Measurements from ENCODE around the gene HOXA10. TPM values are rescaled to one million over a fixed set of nuclear protein-coding genes. Genes with fewer than 3 reads are reported as not detected.

HOXA10 gene
- total RNA-seq, 6 experiments from 2014 or later: 38.9 to 43.5 (median 41.1) TPM

DNA sequence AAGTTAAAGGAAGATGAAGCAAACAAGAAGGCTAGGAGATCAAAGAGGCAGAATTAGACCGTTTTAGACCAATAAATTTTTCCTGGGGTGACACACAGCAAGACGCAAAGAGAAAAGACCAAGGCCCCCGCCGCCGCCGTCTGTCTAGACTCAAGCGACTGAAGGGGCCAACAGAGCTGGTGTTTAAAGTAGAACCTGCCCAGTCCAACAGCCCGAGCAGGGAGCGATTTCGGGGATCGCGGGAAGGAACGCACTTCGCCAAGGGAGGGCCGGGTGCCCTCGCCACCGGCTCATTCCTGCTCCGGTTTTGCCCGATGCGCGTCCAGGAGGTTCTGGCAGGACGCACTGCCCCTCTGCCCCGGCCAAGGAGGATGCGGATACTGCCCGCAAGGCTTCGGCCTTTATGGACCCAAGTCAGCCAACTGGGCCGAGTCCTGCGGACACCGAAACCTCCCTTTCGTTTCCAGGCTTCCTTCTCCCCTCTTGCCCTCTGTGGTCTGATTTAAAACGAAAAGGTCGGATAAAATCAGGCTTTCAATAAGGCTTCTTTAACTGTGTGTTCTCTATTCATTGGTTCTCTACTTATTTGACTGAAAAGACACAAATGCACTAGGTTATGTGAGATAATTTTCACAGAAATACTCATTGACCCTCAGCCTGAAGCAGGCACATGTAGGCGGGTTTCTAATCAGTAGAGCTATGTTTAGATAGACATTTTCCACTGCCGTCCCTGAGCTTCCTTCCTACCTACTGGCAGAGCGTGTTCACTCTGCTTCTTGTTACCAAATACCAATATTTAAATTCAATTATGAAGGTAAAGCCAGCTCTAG, 15.5 kb downstream of the HOXA10 start:
- no peaks in the 10 kb centered on the region for H3K9me3 Mint-ChIP-seq
- H3K27ac Mint-ChIP-seq: no peak overlapping the region
- peaks cover 23% of the 10 kb centered on the region for H3K36me3 Mint-ChIP-seq (ENCODE audit: low read depth)
- peaks cover 22% of the 10 kb centered on the region for H3K4me1 Mint-ChIP-seq (ENCODE audit: low read depth)
- peaks cover 13% of the 10 kb centered on the region for H3K27me3 Mint-ChIP-seq (ENCODE audit: insufficient read depth)
- TF ChIP-seq CTCF (IDR thresholded peaks at IDR 0.05): no peak
- DNase-seq: no peak
- H3K4me3 Mint-ChIP-seq: no peak overlapping the region

DNA sequence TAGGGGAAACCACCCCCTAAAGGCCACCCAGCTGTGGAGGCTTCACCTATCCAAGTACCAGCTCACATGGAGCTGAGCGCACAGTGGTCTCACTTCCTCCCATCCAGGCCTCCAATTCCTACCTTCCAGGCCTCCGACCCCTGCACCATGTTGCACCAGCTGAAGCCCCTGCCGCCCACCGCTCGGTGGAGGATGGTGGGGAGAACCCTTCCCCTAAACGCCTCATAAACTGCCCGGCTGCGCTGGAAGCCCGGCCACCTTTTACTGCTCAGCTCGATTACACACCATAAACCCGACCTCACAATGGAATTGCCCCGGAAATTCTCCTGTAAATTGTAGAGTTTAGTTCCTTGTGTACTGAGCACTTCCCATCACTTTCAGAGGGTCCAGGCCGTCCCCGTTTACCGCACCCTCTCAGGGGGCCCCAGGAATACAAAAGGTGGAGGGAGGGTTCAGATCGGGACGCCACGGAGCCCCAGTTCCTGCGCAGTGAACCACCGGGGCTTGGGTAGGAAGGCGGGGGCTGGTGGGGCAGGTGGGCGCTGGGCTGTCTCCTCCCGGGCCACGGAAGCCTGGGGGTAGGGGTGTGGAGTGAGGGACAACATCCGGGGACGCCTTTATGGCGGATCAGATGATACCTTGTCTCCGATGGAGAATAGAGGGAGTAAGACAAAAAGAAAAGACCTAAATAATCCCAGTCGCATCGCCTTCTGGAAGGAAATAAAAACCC, 16.3 kb downstream of the HOXA10 start:
- H3K36me3 Mint-ChIP-seq (ENCODE audit: low read depth): peaks cover 15% of the 10 kb centered on the region
- peaks cover 30% of the 10 kb centered on the region for H3K4me1 Mint-ChIP-seq (ENCODE audit: low read depth)
- no peak for TF ChIP-seq CTCF (IDR thresholded peaks at IDR 0.05)
- H3K27me3 Mint-ChIP-seq (ENCODE audit: insufficient read depth): peaks cover 11% of the 10 kb centered on the region
- no peak overlapping the region for H3K4me3 Mint-ChIP-seq
- H3K9me3 Mint-ChIP-seq: no peaks in the 10 kb centered on the region
- no peak for DNase-seq
- no peak overlapping the region for H3K27ac Mint-ChIP-seq

DNA sequence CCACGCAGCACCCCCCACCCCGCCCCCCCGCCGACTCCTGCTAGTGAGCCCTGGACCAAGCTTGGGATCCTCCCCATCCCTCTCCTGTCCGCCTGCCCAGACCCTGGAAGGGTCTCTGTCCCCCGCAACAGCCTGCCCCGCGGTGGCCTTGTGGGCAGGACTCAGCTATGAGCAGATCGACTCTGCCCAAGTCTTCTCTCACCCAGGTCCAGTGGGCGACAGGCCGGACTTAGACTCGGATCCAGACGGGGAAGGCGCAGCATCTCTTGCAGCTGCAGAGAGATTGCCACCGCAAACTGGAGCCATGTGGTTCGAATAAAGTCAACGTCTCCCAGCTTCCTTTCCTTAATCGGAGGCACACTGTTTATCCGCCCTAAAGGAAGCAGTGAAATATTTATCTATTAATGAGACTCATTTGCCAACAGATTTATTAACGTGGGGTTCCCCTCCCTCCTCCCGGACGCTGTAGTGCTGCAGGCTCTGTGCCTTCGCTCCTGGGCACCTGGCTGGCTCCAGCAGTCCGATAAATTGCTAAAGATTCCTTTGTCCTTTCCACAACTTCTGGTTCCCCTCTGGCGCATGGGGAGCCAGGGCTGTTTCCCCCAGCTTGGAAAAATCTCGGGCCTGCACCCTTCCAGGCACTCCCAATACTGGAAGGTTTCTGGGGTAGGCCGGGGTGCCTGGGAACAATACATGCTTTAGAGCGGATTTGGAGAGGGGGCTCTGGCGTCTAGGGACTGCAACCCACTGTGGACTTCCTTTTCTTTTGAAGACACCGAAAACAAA, 17.0 kb downstream of the HOXA10 start:
- H3K4me1 Mint-ChIP-seq (ENCODE audit: low read depth): peaks cover 30% of the 10 kb centered on the region
- peak overlapping the region; percentile 91 for H3K4me3 Mint-ChIP-seq
- peaks cover 11% of the 10 kb centered on the region for H3K27me3 Mint-ChIP-seq (ENCODE audit: insufficient read depth)
- DNase-seq: no peak
- peaks cover 7% of the 10 kb centered on the region for H3K36me3 Mint-ChIP-seq (ENCODE audit: low read depth)
- no peak for TF ChIP-seq CTCF (IDR thresholded peaks at IDR 0.05)
- no peaks in the 10 kb centered on the region for H3K9me3 Mint-ChIP-seq
- no peak overlapping the region for H3K27ac Mint-ChIP-seq

DNA sequence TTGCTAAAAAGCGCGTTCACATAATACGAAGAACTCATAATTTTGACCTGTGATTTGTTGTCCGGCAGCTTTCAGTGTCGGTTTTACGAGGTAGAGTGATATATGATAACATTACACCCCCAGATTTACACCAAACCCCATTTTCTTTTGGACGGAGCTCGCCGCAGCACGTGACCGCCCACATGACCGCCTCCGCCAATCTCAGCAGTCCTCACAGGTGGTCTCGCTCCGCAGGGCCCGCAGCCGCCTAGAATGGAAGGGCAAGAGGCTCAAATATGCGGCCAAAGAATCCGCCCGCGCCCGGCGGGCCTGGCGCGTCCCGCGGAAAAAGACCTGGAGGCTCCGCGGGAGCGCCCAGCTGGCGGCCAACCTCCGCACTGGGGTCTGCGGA, 17.6 kb downstream of the HOXA10 start, which contains the start of gene HOXA7:
Gene HOXA7 (minus strand): TSS at position 168 of the 391 bp plus-strand sequence. CDS start 130 bp downstream, at position 38.
- H3K4me1 Mint-ChIP-seq (ENCODE audit: low read depth): peaks cover 34% of the 10 kb centered on the region
- H3K9me3 Mint-ChIP-seq: no peaks in the 10 kb centered on the region
- peak within 1 kb of the TSS; percentile 91 for H3K4me3 Mint-ChIP-seq
- DNase-seq: peak; percentile 82
- TF ChIP-seq CTCF (IDR thresholded peaks at IDR 0.05): no peak
- peak within 1 kb of the TSS; percentile 91 for H3K27ac Mint-ChIP-seq
- peaks cover 11% of the 10 kb centered on the region for H3K27me3 Mint-ChIP-seq (ENCODE audit: insufficient read depth)
- H3K36me3 Mint-ChIP-seq (ENCODE audit: low read depth): peaks cover 5% of the 10 kb centered on the region

DNA sequence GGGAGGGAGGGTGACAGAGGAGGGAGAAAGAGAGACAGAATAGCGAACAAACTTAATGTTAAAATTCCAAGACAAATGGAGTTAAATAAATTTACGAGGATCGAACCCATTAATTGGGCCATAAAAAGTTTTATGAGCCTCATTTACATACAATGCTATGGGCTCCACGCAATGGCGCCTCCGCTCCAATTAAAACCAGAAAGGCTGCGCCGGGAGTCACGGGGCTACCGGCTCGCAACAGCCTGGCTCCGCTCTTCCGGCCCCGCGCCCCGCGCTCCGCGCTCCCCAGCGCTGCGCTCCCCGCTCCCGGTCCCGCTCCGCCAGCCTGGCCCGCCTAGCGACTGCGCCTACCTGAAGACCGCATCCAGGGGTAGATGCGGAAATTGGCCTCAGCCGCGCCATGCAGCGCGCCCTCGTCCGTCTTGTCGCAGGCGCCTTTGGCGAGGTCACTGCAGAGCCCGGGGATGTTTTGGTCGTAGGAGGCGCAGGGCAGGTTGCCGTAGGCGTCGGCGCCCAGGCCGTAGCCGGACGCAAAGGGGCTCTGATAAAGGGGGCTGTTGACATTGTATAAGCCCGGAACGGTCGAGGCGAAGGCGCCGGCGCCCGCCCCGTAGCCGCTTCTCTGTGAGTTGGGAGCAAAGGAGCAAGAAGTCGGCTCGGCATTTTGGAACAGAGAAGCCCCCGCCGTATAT, 18.2 kb downstream of the HOXA10 start:
- Mint-ChIP-seq H3K9me3 (no peaks in the 10 kb centered on the region), H3K36me3 (ENCODE audit: low read depth) (peaks cover 5% of the 10 kb centered on the region), H3K4me1 (ENCODE audit: low read depth) (peaks cover 39% of the 10 kb centered on the region), H3K27ac (peak overlapping the region; percentile 91), H3K4me3 (peak overlapping the region; percentile 91), H3K27me3 (ENCODE audit: insufficient read depth) (peaks cover 11% of the 10 kb centered on the region)
- TF ChIP-seq CTCF (IDR thresholded peaks at IDR 0.05): no peak
- no peak for DNase-seq

All from HFFc6 (cell line).